Activated CD4-positive, CD25-positive, alpha-beta regulatory T cell (primary cell): ENCODE data around the gene GNB2.
"Not testable (repeated sequence)": the region's sequence is repeated elsewhere in the genome, so short reads cannot be mapped to it uniquely, and the experiment has no call there.

ENCODE experiments used
- DNase-seq, 4 experiments: peaks; one replicate each; lab custom pipeline; 2025; lab: John Stamatoyannopoulos, UW

The GNB2 gene

DNA sequence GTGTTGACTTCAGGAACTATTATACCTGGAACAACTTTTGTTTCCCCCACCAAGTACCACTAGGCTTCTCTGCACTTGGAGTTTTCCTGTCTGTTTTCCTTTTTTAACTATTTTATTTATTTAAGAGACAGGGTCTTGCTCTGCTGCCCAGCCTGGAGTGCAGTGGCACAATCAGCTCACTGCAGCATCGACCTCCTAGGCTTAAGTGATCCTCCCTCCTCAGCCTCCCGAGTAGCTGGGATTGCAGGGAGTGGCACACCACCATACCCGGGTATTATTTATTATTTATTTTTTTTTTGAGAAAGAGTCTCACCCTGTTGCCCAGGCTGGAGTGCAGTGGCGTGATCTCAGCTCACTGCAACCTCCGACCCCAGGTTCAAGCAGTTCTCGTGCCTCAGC lies 22.6 kb downstream of the GNB2 start:
- DNase-seq = no peak

DNA sequence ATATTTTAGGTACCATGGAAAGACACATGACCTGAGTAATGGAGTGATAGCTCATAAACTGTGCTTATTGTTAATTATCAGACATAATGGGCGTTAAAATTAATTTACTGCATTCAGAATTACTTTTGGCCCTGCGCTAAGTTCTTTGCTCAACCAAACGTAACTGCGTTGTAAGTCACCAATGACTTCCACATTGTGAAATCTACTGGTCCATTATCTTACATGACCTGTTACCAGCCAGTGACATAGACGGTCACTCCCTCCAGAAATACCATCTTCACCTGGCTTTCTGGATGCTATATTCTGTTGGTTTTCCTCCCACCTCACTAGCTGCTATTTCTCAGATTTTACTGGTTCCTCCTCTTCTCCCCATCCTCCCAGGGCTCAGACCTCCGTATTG lies 25.5 kb downstream of the GNB2 start:
- DNase-seq = no peak

DNA sequence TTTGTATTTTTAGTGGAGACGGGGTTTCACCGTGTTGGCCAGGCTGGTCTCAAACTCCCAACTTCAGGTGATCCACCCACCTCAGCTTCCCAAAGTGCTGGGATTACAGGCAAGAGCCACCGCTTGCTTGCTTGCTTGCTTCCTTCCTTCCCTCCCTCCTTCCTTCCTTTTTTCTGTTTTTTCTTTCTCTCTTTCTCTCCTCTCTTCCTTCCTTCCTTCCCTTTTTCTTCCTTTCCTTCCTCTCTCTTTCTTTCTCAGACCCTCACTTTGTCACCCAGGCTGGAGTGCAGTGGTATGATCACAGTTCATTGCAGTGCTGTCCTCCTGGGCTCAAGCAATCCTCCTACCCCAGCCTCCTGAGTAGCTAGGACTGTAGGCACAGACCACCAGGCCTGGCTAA lies 27.5 kb downstream of the GNB2 start:
- DNase-seq = not testable (repeated sequence)

DNA sequence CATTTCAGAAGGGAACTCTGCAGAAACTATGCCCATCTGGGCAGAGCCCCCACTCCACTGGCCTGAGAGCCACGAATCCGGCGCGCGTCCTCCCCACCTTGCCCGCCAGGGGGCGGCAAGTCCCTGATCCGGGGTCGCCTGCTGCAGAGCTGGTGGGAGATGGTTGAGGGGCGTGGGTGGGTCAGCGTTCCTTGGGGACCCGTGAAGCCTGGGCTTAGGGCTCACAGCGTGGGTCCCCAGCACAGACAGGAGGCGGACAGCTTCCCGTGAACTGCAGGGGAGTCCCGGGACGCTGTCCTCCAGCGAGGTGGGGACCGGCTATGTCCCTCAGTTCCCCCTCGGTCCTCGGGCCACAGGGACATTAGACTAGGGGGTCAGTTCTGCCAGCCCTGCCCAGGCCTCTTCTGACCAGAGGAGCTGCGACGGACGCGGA lies 31.8 kb downstream of the GNB2 start:
- DNase-seq = peak; percentile 59 to 78 (median 66)

DNA sequence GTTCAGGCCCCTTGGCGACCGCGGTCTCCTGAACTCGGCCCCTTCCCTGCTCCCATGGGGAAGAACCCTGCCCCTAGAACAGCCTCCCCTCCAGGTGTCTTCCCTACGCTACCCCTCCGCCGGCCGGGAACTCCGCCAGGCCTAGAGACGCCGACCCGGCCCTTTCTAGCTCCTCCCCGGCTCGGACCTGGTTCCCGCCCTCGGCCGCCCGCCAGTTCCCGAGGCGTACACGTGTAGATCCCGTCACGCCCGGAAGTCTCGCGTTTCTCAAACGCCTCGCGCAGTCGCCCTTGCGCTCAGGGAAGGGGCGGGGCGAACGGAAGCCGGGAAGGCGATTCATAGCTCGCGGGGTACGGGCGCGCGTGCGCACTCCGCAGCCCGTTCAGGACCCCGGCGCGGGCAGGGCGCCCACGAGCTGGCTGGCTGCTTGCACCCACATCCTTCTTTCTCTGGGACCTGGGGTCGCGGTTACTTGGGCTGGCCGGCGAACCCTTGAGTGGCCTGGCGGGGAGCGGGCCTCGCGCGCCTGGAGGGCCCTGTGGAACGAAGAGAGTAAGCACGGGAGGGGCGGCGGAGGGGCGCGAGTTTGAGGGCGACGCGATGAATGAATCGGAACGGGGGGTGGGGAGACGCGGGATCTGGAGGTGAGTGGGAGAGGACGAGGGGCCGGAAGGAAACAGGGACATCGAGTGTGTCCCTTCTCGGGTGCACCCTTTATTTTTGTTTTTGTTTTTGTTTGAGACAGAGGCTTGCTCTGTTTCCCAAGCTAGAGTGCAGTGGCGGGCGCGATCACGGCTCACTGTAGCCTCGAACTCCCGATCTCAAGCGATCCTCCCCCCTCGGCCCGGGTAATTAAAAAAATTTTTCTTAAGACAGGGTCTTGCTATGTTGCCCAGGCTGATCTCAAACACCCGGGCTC lies 32.5 kb downstream of the GNB2 start, which contains the start of gene POP7:
TSS of gene POP7 (plus strand) at position 369 of the 919 bp plus-strand sequence. CDS start 710 bp downstream, outside the sequence.
- peak; percentile 94 to 98 (median 96) for DNase-seq

DNA sequence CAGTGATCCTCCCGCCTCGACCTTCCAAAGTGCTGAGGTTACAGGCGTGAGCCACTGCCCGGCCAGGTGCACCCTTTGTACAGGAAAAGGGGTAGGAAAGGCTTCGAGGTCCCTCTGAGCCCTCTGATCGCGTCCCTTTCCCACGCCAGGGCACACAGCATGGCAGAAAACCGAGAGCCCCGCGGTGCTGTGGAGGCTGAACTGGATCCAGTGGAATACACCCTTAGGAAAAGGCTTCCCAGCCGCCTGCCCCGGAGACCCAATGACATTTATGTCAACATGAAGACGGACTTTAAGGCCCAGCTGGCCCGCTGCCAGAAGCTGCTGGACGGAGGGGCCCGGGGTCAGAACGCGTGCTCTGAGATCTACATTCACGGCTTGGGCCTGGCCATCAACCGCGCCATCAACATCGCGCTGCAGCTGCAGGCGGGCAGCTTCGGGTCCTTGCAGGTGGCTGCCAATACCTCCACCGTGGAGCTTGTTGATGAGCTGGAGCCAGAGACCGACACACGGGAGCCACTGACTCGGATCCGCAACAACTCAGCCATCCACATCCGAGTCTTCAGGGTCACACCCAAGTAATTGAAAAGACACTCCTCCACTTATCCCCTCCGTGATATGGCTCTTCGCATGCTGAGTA lies 33.3 kb downstream of the GNB2 start:
- DNase-seq = no peak

DNA sequence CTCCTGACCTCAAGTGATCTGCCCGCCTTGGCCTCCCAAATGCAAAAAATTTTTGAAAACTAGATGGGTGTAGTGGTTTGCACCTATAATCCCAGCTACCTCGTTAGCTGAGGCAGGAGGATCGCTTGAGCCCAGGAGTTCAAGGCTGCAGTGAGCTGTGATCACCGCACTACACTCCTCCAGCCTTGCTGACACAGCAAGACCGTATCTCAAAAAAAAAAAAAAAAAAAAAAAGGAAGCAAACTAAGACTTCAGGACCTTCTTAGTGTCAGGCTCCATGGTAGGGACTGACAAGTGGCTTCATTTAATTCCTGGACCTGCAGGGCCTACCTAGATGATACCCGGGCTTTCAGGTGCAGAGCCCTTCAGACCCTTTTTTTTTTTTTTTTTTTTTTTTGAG lies 34.9 kb downstream of the GNB2 start:
- DNase-seq = no peak

DNA sequence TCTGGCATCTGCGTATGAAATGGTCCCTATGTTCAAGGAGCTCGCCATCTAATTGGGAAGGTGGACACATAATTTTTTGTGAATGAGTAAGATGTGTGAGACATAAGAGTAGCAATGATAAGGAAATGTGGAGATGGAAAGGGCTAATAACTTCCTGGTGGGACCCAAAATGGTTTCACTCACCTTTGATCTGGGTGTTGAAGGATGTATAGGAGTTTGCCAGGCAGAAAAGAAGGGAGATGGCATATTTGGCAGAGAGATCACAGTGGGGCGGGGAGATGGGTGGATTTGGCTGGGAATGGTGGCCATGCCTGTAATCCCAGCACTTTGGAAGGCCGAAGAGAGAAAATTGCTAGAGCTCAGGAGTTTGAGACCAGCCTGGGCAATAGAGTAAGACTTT lies 36.9 kb downstream of the GNB2 start:
- no peak for DNase-seq

DNA sequence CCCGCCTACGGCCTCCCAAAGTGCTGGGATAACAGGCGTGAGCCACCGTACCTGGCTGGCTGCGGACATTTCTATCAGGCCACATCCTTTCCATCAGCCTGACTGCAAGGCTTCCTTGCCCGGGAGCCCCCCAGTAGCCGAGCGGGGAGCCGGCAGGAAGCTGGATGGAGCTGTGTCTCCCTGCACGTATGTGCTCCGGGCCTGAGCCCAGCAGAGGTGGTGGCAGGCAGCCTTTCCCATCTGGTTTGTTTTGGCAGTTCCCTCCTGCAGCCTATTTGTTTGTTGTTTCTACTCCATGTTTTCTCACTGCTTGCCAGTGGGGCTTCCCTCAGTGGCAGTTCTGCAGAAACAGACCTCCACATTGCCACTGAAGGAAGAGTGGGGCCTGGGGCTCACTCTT lies 37.8 kb downstream of the GNB2 start:
- no peak for DNase-seq

DNA sequence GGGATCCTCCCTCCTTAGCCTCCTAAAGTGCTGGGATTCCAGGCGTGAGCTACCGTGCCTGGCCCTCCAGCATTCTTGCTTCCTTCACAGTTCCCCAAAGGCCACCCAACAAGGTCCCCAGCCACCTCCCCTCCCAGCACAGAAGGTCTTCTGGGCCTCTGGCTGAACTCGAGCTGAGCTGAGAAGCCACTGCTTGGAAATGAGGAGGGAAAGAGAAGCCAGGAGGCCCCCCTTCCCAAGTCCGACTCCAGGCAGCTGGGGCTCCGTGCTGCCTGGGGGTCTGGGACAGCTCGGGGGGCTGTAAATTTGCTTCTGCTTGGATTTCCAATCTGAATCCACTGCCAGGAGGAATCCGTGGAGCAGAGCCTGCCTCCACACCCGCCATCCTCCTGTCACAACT lies 41.2 kb downstream of the GNB2 start:
- DNase-seq = no peak

DNA sequence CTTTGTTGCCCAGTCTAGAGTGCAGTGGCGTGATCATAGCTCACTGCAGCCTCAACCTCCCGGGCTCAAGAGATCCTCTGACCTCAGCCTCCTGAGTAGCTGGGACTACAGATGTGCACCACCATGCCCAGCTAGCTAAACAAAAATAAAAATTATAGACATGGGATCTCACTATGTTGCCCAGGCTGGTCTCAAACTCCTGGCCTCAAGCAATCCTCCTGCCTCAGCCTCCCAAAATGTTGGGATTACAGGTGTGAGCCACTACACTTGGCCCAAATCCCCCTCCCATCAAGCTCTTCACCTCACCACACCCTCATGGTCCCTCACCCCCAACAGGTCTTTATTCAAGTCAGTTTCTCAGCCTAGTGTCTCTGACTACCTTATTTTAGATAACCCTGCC lies 43.5 kb downstream of the GNB2 start:
- DNase-seq = not testable (repeated sequence)

DNA sequence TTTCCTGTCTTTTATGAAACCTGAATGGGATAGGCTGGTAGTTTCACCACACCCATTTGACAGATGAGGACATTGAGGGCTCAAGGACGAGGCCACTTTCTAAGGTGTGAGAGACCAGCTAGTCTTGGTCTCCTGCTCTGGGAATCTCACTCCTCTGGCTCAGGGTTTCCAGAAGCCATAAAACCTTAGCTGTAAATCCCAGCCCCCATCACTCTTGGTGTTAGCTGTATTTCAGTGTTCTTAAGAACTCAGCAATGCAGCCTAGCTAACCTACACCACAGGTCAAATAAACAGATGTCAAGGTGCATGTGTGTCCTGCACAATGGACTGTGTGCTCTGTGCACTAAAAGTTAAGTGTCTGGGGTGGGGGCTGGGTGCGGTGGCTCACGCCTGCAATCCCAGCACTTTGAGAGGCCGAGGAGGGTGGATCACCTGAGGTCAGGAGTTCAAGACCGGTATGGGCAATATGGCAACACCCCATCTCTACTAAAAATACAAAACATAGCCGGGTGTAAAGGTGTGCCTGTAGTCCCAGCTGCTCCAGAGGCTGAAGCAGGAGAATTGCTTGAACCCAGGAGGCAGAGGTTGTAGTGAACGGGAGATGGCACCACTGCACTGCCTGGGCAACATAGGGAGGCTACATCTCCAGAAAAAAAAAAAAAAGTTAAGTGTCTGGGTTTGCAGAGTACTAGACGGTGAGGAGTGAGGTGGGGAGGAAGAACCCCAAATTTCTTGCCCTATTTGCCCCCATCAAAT lies 46.2 kb downstream of the GNB2 start:
- DNase-seq = no peak

DNA sequence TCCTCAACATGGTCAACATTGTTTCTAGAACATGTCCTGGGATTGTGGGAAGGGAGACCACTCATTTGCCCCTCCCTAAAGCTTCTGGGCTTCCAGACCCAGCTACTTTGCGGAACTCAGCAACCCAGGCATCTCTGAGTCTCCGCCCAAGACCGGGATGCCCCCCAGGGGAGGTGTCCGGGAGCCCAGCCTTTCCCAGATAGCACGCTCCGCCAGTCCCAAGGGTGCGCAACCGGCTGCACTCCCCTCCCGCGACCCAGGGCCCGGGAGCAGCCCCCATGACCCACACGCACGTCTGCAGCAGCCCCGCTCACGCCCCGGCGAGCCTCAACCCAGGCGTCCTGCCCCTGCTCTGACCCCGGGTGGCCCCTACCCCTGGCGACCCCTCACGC lies 46.7 kb downstream of the GNB2 start, which contains the start of gene EPO:
TSS of gene EPO (plus strand) at position 190 of the 392 bp plus-strand sequence. CDS start 513 bp downstream, outside the sequence.
- DNase-seq = no peak

DNA sequence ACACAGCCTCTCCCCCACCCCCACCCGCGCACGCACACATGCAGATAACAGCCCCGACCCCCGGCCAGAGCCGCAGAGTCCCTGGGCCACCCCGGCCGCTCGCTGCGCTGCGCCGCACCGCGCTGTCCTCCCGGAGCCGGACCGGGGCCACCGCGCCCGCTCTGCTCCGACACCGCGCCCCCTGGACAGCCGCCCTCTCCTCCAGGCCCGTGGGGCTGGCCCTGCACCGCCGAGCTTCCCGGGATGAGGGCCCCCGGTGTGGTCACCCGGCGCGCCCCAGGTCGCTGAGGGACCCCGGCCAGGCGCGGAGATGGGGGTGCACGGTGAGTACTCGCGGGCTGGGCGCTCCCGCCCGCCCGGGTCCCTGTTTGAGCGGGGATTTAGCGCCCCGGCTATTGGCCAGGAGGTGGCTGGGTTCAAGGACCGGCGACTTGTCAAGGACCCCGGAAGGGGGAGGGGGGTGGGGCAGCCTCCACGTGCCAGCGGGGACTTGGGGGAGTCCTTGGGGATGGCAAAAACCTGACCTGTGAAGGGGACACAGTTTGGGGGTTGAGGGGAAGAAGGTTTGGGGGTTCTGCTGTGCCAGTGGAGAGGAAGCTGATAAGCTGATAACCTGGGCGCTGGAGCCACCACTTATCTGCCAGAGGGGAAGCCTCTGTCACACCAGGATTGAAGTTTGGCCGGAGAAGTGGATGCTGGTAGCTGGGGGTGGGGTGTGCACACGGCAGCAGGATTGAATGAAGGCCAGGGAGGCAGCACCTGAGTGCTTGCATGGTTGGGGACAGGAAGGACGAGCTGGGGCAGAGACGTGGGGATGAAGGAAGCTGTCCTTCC lies 47.3 kb downstream of the GNB2 start:
- DNase-seq = no peak

DNA sequence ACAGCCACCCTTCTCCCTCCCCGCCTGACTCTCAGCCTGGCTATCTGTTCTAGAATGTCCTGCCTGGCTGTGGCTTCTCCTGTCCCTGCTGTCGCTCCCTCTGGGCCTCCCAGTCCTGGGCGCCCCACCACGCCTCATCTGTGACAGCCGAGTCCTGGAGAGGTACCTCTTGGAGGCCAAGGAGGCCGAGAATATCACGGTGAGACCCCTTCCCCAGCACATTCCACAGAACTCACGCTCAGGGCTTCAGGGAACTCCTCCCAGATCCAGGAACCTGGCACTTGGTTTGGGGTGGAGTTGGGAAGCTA lies 47.9 kb downstream of the GNB2 start:
- no peak for DNase-seq

DNA sequence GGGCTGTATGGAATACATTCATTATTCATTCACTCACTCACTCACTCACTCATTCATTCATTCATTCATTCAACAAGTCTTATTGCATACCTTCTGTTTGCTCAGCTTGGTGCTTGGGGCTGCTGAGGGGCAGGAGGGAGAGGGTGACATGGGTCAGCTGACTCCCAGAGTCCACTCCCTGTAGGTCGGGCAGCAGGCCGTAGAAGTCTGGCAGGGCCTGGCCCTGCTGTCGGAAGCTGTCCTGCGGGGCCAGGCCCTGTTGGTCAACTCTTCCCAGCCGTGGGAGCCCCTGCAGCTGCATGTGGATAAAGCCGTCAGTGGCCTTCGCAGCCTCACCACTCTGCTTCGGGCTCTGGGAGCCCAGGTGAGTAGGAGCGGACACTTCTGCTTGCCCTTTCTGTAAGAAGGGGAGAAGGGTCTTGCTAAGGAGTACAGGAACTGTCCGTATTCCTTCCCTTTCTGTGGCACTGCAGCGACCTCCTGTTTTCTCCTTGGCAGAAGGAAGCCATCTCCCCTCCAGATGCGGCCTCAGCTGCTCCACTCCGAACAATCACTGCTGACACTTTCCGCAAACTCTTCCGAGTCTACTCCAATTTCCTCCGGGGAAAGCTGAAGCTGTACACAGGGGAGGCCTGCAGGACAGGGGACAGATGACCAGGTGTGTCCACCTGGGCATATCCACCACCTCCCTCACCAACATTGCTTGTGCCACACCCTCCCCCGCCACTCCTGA lies 49.1 kb downstream of the GNB2 start:
- DNase-seq = no peak

DNA sequence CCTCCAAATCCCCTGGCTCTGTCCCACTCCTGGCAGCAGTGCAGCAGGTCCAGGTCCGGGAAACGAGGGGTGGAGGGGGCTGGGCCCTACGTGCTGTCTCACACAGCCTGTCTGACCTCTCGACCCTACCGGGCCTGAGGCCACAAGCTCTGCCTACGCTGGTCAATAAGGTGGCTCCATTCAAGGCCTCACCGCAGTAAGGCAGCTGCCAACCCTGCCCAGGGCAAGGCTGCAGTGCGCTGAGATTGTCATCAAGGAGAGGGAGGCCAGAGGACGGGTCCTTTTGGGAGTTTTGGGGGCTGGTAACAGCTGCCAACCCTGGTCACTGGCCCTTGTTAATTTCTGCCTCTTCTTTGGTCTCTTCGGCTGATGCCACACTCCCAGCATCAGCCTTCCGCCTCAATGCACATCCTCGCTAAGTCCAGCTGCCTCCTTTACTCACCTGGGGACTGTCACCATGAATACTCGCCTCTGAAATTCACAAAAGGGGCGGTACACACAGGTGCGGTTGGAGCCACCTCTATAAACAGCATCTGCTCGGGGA lies 50.3 kb downstream of the GNB2 start:
- DNase-seq = no peak

DNA sequence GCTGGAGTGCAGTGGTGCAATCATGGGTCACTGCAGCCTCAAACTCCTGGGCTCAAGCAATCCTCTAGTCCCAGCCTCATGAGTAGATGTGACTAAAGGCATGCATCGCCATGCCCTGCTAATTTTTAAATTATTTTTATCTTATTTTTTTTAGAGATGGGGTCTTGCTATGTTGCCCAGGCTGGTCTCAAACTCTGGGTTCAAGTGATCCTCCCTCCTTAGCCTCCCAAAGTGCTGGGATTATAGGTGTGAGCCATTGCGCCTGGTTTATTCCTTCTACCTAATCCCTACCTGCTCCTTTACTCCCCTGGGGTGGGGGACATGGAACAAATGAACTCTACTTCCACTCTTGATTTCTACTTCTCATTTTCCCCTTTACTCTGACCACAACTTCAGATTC lies 50.8 kb downstream of the GNB2 start:
- DNase-seq = not testable (repeated sequence)

DNA sequence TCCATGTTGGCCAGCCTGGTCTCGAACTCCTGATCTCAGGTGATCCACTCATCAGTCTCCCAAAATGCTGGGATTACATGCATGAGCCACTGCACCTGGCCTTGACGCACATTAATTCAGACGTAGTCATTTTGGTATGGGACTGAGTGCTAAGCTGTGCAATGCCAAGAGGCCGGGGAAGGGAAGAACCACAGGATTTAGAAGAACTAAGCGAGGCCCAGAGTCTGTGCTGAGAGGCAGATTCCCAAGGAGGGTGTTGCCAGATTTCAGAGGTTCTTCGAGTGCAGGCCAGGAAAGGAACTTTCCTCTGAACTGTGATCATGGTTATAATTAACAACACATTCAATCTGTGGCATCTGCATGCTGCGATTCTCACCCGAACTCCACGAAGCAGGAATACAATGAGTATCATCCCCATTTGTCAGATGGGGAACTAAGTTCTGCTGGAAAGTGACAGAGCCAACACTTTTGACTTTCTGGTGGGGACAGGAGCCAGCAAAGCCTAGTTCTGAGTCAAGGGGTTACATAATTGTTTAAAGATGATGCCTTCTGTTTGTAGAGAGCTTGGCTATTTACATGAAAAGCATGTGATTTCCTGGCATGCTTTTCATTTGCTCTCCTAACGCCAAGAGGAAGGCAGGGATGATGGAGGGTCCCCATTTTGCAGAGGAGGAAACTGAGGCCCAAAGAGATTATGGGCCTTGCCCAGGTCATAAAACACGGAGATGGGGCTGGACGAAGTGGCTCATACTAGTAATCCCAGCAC lies 53.6 kb downstream of the GNB2 start:
- no peak for DNase-seq

DNA sequence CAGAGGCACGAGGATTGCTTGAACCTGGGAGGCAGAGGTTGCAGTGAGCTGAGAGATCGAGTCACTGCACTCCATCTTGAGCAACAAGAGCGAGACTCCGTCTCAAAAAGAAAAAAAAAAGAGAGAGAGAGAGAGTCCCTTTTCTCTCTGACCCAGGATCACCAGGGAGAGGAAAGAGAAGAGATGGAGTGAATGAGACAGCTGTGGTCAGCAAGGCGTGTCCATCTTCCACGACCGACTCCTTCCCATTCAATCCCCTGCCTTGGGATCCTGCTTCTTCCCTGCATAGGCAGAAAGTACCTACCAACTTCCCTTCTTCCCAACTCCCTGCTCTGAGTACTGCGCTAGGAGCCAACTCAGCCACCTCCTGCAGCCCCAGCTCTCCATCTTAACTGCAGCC lies 54.7 kb downstream of the GNB2 start:
- DNase-seq = no peak
